Uterus (tissue), 2 donors: ENCODE results near the gene CRYL1.

ENCODE experiments used
- CTCF ChIP-seq, 4 experiments: fragments of 200-600 bp in 2 of 4; fragments of 450-650 bp in 2 of 4; sonication (generic) in 2 of 4; IDR thresholded peaks; one replicate each; pipeline ENCODE4 v1.5.1; 2016 to 2019; ENCODE audit warnings: antibody characterized with exemption in 4 of 4, mild to moderate bottlenecking in 2 of 4, moderate library complexity in 1 of 4
- POLR2A ChIP-seq, 2 donors: fragments of 450-650 bp; IDR thresholded peaks; one replicate each; pipeline ENCODE4 v1.6.1; 2016; ENCODE audit warnings: antibody characterized with exemption in 2 of 2, mild to moderate bottlenecking in 1 of 2, moderate library complexity in 1 of 2

GRCh38 chr13:20494656-20495055, 31.0 kb downstream of the CRYL1 start:
- no peak for TF ChIP-seq CTCF (IDR thresholded peaks at IDR 0.05)
- TF ChIP-seq POLR2A (IDR thresholded peaks at IDR 0.05) = no peak
